Measurements from ENCODE around the gene LPP. TPM values are rescaled to one million over a fixed set of nuclear protein-coding genes. Genes with fewer than 3 reads are reported as not detected.

The LPP gene
- polyA plus RNA-seq, 2 of the 4 experiments (the other 2 are of a cell fraction), result 11.0 to 30.8 TPM

DNA sequence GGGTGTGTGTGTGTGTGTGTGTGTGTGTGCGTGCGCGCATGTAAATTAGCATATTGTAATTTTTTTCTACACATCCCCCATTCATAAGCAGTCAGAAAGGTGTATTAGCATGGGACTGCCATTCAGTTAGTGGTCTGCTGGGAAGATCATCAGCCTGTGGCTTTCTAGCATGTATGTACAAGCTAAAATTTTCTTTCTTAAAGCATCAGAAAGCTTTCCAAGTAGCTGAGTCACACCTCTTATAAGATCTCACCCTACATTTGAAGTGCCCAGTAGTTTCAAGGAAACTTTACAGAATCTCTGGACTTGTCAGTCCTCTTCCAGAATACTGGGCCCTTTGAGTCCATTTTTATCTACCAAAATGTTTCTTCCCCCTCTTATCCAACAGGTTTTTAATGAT lies 606.5 kb downstream of the LPP start:
- POLR2A ChIA-PET, result no interaction called here
- CTCF ChIA-PET, result interaction anchor here (1.4 kb wide), 1 partner anchor 50 kb away, joined by 3 read pairs; no protein-coding TSS in a partner anchor
- FAIRE-seq, result no peak
- no peaks in the 10 kb centered on the region for H3K9me3 ChIP-seq
- ATAC-seq, result no peak
- TF ChIP-seq JUN (IDR thresholded peaks at IDR 0.05) (no peak), HMGXB4 (CRISPR knock-in tag; IDR thresholded peaks at IDR 0.05; ENCODE audit: borderline replicate concordance) (no peak), RFX5 (IDR thresholded peaks at IDR 0.05) (no peak), HDAC2 (IDR thresholded peaks at IDR 0.05) (no peak), TFCP2L1 (CRISPR knock-in tag; IDR thresholded peaks at IDR 0.05) (no peak), HES2 (IDR thresholded peaks at IDR 0.05) (no peak), ESRRA (IDR thresholded peaks at IDR 0.05; ENCODE audit: borderline replicate concordance, low read length) (no peak), JUNB (IDR thresholded peaks at IDR 0.05) (no peak), EHF (CRISPR knock-in tag; IDR thresholded peaks at IDR 0.05) (no peak), PBX3 (IDR thresholded peaks at IDR 0.05) (no peak), NR3C1 (IDR thresholded peaks at IDR 0.05) (no peak), CBX2 (IDR thresholded peaks at IDR 0.05; ENCODE audit: borderline replicate concordance, low read depth) (no peak), REST (IDR thresholded peaks at IDR 0.05) (no peak), KDM1A (IDR thresholded peaks at IDR 0.05; ENCODE audit: low read depth) (no peak), SMC3 (IDR thresholded peaks at IDR 0.05) (no peak)
- TF ChIP-seq, protein P1, sequence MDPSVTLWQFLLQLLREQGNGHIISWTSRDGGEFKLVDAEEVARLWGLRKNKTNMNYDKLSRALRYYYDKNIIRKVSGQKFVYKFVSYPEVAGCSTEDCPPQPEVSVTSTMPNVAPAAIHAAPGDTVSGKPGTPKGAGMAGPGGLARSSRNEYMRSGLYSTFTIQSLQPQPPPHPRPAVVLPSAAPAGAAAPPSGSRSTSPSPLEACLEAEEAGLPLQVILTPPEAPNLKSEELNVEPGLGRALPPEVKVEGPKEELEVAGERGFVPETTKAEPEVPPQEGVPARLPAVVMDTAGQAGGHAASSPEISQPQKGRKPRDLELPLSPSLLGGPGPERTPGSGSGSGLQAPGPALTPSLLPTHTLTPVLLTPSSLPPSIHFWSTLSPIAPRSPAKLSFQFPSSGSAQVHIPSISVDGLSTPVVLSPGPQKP (IDR thresholded peaks at IDR 0.05; ENCODE audit: low read depth, low read length), result no peak
- TF ChIP-seq, protein P2, sequence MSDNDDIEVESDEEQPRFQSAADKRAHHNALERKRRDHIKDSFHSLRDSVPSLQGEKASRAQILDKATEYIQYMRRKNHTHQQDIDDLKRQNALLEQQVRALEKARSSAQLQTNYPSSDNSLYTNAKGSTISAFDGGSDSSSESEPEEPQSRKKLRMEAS (IDR thresholded peaks at IDR 0.05), result no peak
- DNase-seq (ENCODE audit: low read depth in 1 of 2, low spot score in 1 of 2), result no peak
- 84% methylated on average over 3 of the region's 3 CpGs for WGBS (ENCODE audit: missing lambda C conversion rate)
- H3K27ac ChIP-seq, result no peak overlapping the region
- H3K4me3 ChIP-seq, result no peak overlapping the region
- no peak overlapping the region for H3K4me2 ChIP-seq
- H3K4me1 ChIP-seq, result no peaks in the 10 kb centered on the region

GRCh38 chr3:188761439-188761838 lies 607.5 kb downstream of the LPP start:
- 90% methylated on average over 6 of the region's 6 CpGs for WGBS (ENCODE audit: missing lambda C conversion rate)
- DNase-seq (ENCODE audit: low read depth in 1 of 2, low spot score in 1 of 2), result no peak
- no peak for FAIRE-seq
- no peak for TF ChIP-seq ZC3H11A (IDR thresholded peaks at IDR 0.05)
- no peak for TF ChIP-seq CBX8 (IDR thresholded peaks at IDR 0.05)
- no peak for TF ChIP-seq EHF (CRISPR knock-in tag; IDR thresholded peaks at IDR 0.05)
- TF ChIP-seq EP300 (IDR thresholded peaks at IDR 0.05), result no peak
- TF ChIP-seq FOSL2 (IDR thresholded peaks at IDR 0.05), result no peak
- TF ChIP-seq FOSL2 (CRISPR knock-in tag; IDR thresholded peaks at IDR 0.05), result no peak
- TF ChIP-seq KDM1A (IDR thresholded peaks at IDR 0.05; ENCODE audit: low read depth), result no peak
- TF ChIP-seq NR3C1 (IDR thresholded peaks at IDR 0.05), result no peak
- TF ChIP-seq, protein P3, sequence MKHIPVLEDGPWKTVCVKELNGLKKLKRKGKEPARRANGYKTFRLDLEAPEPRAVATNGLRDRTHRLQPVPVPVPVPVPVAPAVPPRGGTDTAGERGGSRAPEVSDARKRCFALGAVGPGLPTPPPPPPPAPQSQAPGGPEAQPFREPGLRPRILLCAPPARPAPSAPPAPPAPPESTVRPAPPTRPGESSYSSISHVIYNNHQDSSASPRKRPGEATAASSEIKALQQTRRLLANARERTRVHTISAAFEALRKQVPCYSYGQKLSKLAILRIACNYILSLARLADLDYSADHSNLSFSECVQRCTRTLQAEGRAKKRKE (CRISPR knock-in tag; IDR thresholded peaks at IDR 0.05; ENCODE audit: low read depth), result no peak
- TF ChIP-seq PHF8 (IDR thresholded peaks at IDR 0.05; ENCODE audit: borderline replicate concordance, low read depth), result no peak
- H3K4me2 ChIP-seq, result no peak overlapping the region
- H3K4me1 ChIP-seq, result no peaks in the 10 kb centered on the region
- H3K4me3 ChIP-seq, result no peak overlapping the region
- ChIA-PET POLR2A (no interaction called here), CTCF (interaction anchor here (1.4 kb wide), 1 partner anchor 51 kb away, joined by 3 read pairs; no protein-coding TSS in a partner anchor)
- no peak overlapping the region for H3K27ac ChIP-seq
- H3K9me3 ChIP-seq, result no peaks in the 10 kb centered on the region
- no peak for ATAC-seq
